Measurements from ENCODE around the gene ZMAT5. TPM values are rescaled to one million over a fixed set of nuclear protein-coding genes. Genes with fewer than 3 reads are reported as not detected.

ZMAT5 gene
- total RNA-seq, 1 donor from 2014 or later, result 26.0 TPM

DNA sequence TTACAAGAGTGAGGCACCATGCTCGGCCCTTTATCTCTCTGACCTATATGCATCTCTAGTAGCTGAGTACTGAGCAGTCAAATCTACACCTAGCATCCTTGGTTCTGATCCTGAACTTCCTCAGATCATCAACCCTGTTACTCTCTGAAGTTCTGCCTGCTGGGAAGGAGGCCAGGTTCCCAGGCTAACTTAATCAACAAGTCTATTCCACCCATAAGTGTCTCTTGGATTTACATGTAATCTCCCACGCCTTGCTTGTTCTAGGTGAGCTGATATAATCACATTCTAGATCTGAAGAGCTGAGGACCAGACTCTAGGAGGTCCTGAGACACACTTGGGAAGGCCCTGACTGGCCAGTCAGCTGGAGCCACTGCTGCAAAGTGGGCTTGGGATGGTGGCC is 24.9 kb downstream of the ZMAT5 start:
- Mint-ChIP-seq H3K4me1 (ENCODE audit: low read depth) (no peaks in the 10 kb centered on the region), H3K27ac (no peak overlapping the region), H3K27me3 (ENCODE audit: low read depth) (no peaks in the 10 kb centered on the region), H3K36me3 (ENCODE audit: low read depth) (peaks cover 11% of the 10 kb centered on the region), H3K9me3 (no peaks in the 10 kb centered on the region), H3K4me3 (ENCODE audit: low read depth) (no peak overlapping the region)
- intact Hi-C loops (cut with micrococcal nuclease), result no loop called here
- no peak for DNase-seq (ENCODE audit: low spot score)

GRCh38 chr22:29740216-29740615 is 26.6 kb downstream of the ZMAT5 start:
- DNase-seq (ENCODE audit: low spot score), result no peak
- no peak overlapping the region for H3K27ac Mint-ChIP-seq
- H3K27me3 Mint-ChIP-seq (ENCODE audit: low read depth), result no peaks in the 10 kb centered on the region
- peaks cover 8% of the 10 kb centered on the region for H3K36me3 Mint-ChIP-seq (ENCODE audit: low read depth)
- no peaks in the 10 kb centered on the region for H3K9me3 Mint-ChIP-seq
- intact Hi-C loops (cut with micrococcal nuclease), result no loop called here
- H3K4me1 Mint-ChIP-seq (ENCODE audit: low read depth), result no peaks in the 10 kb centered on the region
- H3K4me3 Mint-ChIP-seq (ENCODE audit: low read depth), result no peak overlapping the region

DNA sequence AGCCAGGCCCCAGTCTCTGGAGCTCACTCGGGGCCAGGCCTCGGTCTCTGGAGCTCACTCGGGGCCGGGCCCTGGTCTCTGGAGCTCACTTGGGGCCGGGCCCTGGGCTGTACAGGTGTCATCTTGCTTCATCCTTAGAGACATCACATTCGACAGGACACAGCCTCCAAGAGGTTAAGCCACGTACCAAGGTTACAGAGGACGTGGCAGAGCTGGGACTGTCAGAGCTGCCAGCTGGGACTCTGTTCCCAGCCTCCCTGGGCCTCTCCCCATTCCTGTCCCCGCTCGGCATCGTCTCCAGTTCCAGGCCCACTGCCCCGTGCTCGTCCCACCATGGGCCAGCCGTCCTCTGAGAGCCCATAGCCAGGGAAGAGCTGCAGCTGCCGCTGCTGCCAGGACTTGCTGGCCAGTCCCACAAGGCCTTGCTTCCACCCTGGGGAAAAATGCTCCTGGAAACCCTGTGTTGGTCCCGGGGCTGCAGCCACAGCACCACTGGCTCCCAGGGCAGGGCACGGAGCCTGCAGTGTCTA is 27.4 kb downstream of the ZMAT5 start:
- H3K27ac Mint-ChIP-seq, result no peak overlapping the region
- H3K36me3 Mint-ChIP-seq (ENCODE audit: low read depth), result peaks cover 8% of the 10 kb centered on the region
- intact Hi-C loops (cut with micrococcal nuclease), result no loop called here
- no peak overlapping the region for H3K4me3 Mint-ChIP-seq (ENCODE audit: low read depth)
- DNase-seq (ENCODE audit: low spot score), result no peak
- H3K4me1 Mint-ChIP-seq (ENCODE audit: low read depth), result no peaks in the 10 kb centered on the region
- no peaks in the 10 kb centered on the region for H3K9me3 Mint-ChIP-seq
- H3K27me3 Mint-ChIP-seq (ENCODE audit: low read depth), result no peaks in the 10 kb centered on the region

GRCh38 chr22:29738118-29738815 is 28.5 kb downstream of the ZMAT5 start:
- intact Hi-C loops (cut with micrococcal nuclease), result no loop called here
- no peak for DNase-seq (ENCODE audit: low spot score)
- H3K27ac Mint-ChIP-seq, result no peak overlapping the region
- no peaks in the 10 kb centered on the region for H3K4me1 Mint-ChIP-seq (ENCODE audit: low read depth)
- H3K4me3 Mint-ChIP-seq (ENCODE audit: low read depth), result no peak overlapping the region
- peaks cover 8% of the 10 kb centered on the region for H3K36me3 Mint-ChIP-seq (ENCODE audit: low read depth)
- H3K9me3 Mint-ChIP-seq, result no peaks in the 10 kb centered on the region
- no peaks in the 10 kb centered on the region for H3K27me3 Mint-ChIP-seq (ENCODE audit: low read depth)

- H3K4me3 Mint-ChIP-seq (ENCODE audit: low read depth), result no peak overlapping the region
- no peaks in the 10 kb centered on the region for H3K9me3 Mint-ChIP-seq
- intact Hi-C loops (cut with micrococcal nuclease), result no loop called here
- no peak overlapping the region for H3K27ac Mint-ChIP-seq
- DNase-seq (ENCODE audit: low spot score), result no peak
- no peaks in the 10 kb centered on the region for H3K27me3 Mint-ChIP-seq (ENCODE audit: low read depth)
- no peaks in the 10 kb centered on the region for H3K4me1 Mint-ChIP-seq (ENCODE audit: low read depth)
- H3K36me3 Mint-ChIP-seq (ENCODE audit: low read depth), result peaks cover 8% of the 10 kb centered on the region
Measured at GRCh38 chr22:29737251-29738117, 29.3 kb downstream of the ZMAT5 start.

DNA sequence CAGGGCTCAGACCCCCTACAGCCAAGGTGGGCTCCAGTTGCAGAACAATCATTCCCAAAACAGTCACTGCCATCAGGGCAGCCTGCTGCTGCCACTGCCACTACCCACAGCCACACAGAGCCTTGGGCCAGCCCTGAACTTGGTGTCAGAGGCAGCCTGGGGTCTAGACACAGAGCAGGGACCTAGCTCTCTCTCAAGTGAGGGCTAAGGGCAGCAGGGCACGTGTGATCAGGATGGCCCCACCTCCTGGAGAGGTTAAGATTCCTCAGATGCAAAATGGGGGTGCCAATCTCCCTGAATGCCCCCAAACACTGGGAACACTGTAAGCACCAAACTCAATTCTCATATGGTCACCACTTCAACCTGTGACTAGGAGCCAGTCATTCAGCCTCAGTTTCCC is 31.4 kb downstream of the ZMAT5 start:
- Mint-ChIP-seq H3K36me3 (ENCODE audit: low read depth) (no peaks in the 10 kb centered on the region), H3K4me3 (ENCODE audit: low read depth) (no peak overlapping the region), H3K27ac (no peak overlapping the region), H3K27me3 (ENCODE audit: low read depth) (no peaks in the 10 kb centered on the region), H3K4me1 (ENCODE audit: low read depth) (no peaks in the 10 kb centered on the region), H3K9me3 (no peaks in the 10 kb centered on the region)
- intact Hi-C loops (cut with micrococcal nuclease), result no loop called here
- DNase-seq (ENCODE audit: low spot score), result no peak

- no peak overlapping the region for H3K27ac Mint-ChIP-seq
Measured at GRCh38 chr22:29734838-29735237, 32.0 kb downstream of the ZMAT5 start.

GRCh38 chr22:29734406-29734805 is 32.4 kb downstream of the ZMAT5 start:
- Mint-ChIP-seq H3K36me3 (ENCODE audit: low read depth) (no peaks in the 10 kb centered on the region), H3K4me1 (ENCODE audit: low read depth) (no peaks in the 10 kb centered on the region), H3K27ac (no peak overlapping the region), H3K4me3 (ENCODE audit: low read depth) (no peak overlapping the region), H3K27me3 (ENCODE audit: low read depth) (no peaks in the 10 kb centered on the region), H3K9me3 (no peaks in the 10 kb centered on the region)
- DNase-seq (ENCODE audit: low spot score), result no peak
- intact Hi-C loops (cut with micrococcal nuclease), result no loop called here

More at GRCh38 chr22:29734838-29735237, 32.0 kb downstream of the ZMAT5 start:
- Mint-ChIP-seq H3K4me1 (ENCODE audit: low read depth) (no peaks in the 10 kb centered on the region), H3K9me3 (no peaks in the 10 kb centered on the region), H3K27me3 (ENCODE audit: low read depth) (no peaks in the 10 kb centered on the region), H3K36me3 (ENCODE audit: low read depth) (no peaks in the 10 kb centered on the region), H3K4me3 (ENCODE audit: low read depth) (no peak overlapping the region)
- no peak for DNase-seq (ENCODE audit: low spot score)
- intact Hi-C loops (cut with micrococcal nuclease), result no loop called here

- no peaks in the 10 kb centered on the region for H3K36me3 Mint-ChIP-seq (ENCODE audit: low read depth)
- no peak overlapping the region for H3K27ac Mint-ChIP-seq
- H3K4me1 Mint-ChIP-seq (ENCODE audit: low read depth), result no peaks in the 10 kb centered on the region
- intact Hi-C loops (cut with micrococcal nuclease), result no loop called here
- no peak overlapping the region for H3K4me3 Mint-ChIP-seq (ENCODE audit: low read depth)
- H3K9me3 Mint-ChIP-seq, result no peaks in the 10 kb centered on the region
- DNase-seq (ENCODE audit: low spot score), result no peak
- H3K27me3 Mint-ChIP-seq (ENCODE audit: low read depth), result no peaks in the 10 kb centered on the region
Measured at GRCh38 chr22:29733362-29734201, 33.2 kb downstream of the ZMAT5 start.

DNA sequence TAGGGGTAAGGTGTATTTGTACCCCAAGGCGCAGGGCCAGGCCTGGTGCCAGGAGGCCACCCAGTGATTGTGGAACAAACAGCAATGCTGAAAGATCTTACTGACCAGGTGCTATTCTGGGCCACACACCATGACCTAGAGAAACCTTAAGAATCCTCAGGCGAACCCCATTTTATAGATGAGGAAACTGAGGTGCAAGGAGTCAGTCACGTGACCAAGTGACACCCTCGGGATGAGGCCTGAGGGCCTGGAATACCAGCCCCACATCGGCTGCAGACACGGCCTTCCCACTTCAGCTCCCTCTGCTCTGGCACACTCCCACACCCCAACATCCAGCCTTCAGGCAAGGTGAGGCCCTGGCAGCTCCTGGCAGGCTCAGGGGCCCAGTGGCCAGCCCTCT is 33.9 kb downstream of the ZMAT5 start:
- intact Hi-C loops (cut with micrococcal nuclease), result no loop called here
- no peaks in the 10 kb centered on the region for H3K9me3 Mint-ChIP-seq
- H3K36me3 Mint-ChIP-seq (ENCODE audit: low read depth), result no peaks in the 10 kb centered on the region
- H3K4me3 Mint-ChIP-seq (ENCODE audit: low read depth), result no peak overlapping the region
- H3K4me1 Mint-ChIP-seq (ENCODE audit: low read depth), result no peaks in the 10 kb centered on the region
- H3K27me3 Mint-ChIP-seq (ENCODE audit: low read depth), result no peaks in the 10 kb centered on the region
- H3K27ac Mint-ChIP-seq, result no peak overlapping the region
- no peak for DNase-seq (ENCODE audit: low spot score)

DNA sequence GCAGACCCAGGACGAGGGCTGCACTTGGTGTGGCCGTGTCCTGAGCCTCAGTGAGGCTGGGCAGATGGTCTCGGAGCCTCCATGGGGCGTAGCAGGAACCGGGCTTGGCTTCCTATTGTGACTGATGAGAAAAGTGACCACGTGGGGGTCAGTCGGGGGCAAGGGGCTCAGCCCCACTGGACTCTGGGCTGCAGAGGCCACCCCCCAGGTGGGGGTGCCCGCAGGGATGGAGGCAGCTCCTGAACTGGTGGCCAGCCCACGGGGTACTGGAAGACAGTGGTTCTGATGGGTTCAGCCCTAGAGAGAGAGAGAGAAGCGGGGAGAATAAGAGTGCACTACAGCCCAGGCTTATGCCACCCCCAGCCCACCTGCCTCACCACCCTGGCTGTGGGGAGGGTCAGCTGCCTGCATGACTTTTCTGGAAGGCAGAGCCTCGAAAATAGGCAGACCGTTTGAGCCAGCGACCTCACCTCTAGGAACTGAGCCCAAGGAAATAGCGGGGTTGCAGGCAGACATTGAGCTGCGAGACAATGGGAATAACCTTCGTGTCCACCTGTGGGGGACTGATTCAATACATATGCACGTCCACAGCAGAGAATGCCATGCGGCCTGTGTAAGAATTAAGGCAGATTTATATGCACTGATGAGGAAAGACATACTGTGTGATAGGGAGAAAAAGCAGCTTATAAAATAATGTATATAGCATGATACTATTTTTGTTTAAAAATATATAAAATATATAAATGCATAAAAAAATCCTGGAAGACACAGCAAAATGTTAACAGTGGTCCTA is 35.6 kb downstream of the ZMAT5 start:
- no peak overlapping the region for H3K27ac Mint-ChIP-seq
- no peaks in the 10 kb centered on the region for H3K36me3 Mint-ChIP-seq (ENCODE audit: low read depth)
- H3K4me1 Mint-ChIP-seq (ENCODE audit: low read depth), result no peaks in the 10 kb centered on the region
- H3K4me3 Mint-ChIP-seq (ENCODE audit: low read depth), result no peak overlapping the region
- H3K9me3 Mint-ChIP-seq, result no peaks in the 10 kb centered on the region
- DNase-seq (ENCODE audit: low spot score), result no peak
- H3K27me3 Mint-ChIP-seq (ENCODE audit: low read depth), result no peaks in the 10 kb centered on the region
- intact Hi-C loops (cut with micrococcal nuclease), result no loop called here

GRCh38 chr22:29729161-29729560 is 37.6 kb downstream of the ZMAT5 start:
- Mint-ChIP-seq H3K27ac (no peak overlapping the region), H3K27me3 (ENCODE audit: low read depth) (no peaks in the 10 kb centered on the region), H3K4me1 (ENCODE audit: low read depth) (no peaks in the 10 kb centered on the region), H3K36me3 (ENCODE audit: low read depth) (no peaks in the 10 kb centered on the region), H3K9me3 (no peaks in the 10 kb centered on the region), H3K4me3 (ENCODE audit: low read depth) (no peak overlapping the region)
- no peak for DNase-seq (ENCODE audit: low spot score)
- intact Hi-C loops (cut with micrococcal nuclease), result no loop called here
